GOT3 (cell line): Measurements from ENCODE around the gene LTBP4.
A peak's percentile ranks its signal among the peaks of the same experiment; 100 is the strongest.
"Not testable (repeated sequence)": the region's sequence is repeated elsewhere in the genome, so short reads cannot be mapped to it uniquely, and the experiment has no call there.

Experiments used
- DNase-seq: peaks from one replicate; lab custom pipeline; 2025; ENCODE audit warnings: mixed read lengths; lab: John Stamatoyannopoulos, UW

The LTBP4 gene

GRCh38 chr19:40601134-40601974 lies at the start of gene LTBP4:
TSS of gene LTBP4 (plus strand) at chr19:40601369. CDS start at chr19:40601388, 19 bp downstream.
- no peak for DNase-seq

- DNase-seq: no peak
Observed at GRCh38 chr19:40552848-40553247, 48.3 kb upstream of the LTBP4 start.

GRCh38 chr19:40553885-40554857 lies 47.0 kb upstream of the LTBP4 start:
- no peak for DNase-seq

- no peak for DNase-seq
Observed at GRCh38 chr19:40555978-40556689, 45.0 kb upstream of the LTBP4 start.

- no peak for DNase-seq
Observed at GRCh38 chr19:40556953-40557530, 44.1 kb upstream of the LTBP4 start.

- no peak for DNase-seq
Observed at GRCh38 chr19:40559394-40559793, 41.8 kb upstream of the LTBP4 start.

GRCh38 chr19:40560092-40560507 lies 41.1 kb upstream of the LTBP4 start:
- DNase-seq: no peak

- DNase-seq: no peak
Observed at GRCh38 chr19:40561947-40562346, 39.2 kb upstream of the LTBP4 start.

GRCh38 chr19:40564535-40564934 lies 36.6 kb upstream of the LTBP4 start:
- DNase-seq: not testable (repeated sequence)

- DNase-seq: no peak
Observed at GRCh38 chr19:40565355-40565754, 35.8 kb upstream of the LTBP4 start.

- no peak for DNase-seq
Observed at GRCh38 chr19:40565910-40566495, 35.2 kb upstream of the LTBP4 start.

- no peak for DNase-seq
Observed at GRCh38 chr19:40567040-40567749, 34.0 kb upstream of the LTBP4 start.

- DNase-seq: no peak
Observed at GRCh38 chr19:40567750-40568494, 33.2 kb upstream of the LTBP4 start.

- peak; percentile 92 for DNase-seq
Observed at GRCh38 chr19:40570313-40571004, 30.7 kb upstream of the LTBP4 start.

GRCh38 chr19:40571005-40571318 lies 30.2 kb upstream of the LTBP4 start:
- DNase-seq: no peak

- no peak for DNase-seq
Observed at GRCh38 chr19:40571831-40572495, 29.2 kb upstream of the LTBP4 start.

- no peak for DNase-seq
Observed at GRCh38 chr19:40575326-40575725, 25.8 kb upstream of the LTBP4 start.

GRCh38 chr19:40576151-40576584 lies 25.0 kb upstream of the LTBP4 start:
- no peak for DNase-seq
